ENCODE measurements around the gene HSBP1.
A peak's percentile ranks its signal among the peaks of the same experiment; 100 is the strongest.

HSBP1 gene

GRCh38 chr16:83842291-83842690 lies 34.5 kb downstream of the HSBP1 start:
- H3K79me2 ChIP-seq (ENCODE audit: insufficient read depth, low read length) = no peaks in the 10 kb centered on the region
- H4K20me1 ChIP-seq (ENCODE audit: insufficient read depth, low read length) = no peaks in the 10 kb centered on the region
- no peaks in the 10 kb centered on the region for H3F3A ChIP-seq (ENCODE audit: insufficient read depth, low read length)
- H3K4me3 ChIP-seq (ENCODE audit: low read depth, low read length, poor library complexity, severe bottlenecking) = peak overlapping the region; percentile 45
- H3K9ac ChIP-seq (ENCODE audit: low read length) = no peak overlapping the region
- H3K9me3 ChIP-seq (ENCODE audit: low read length) = no peaks in the 10 kb centered on the region
- peak overlapping the region; percentile 75 for H3K27ac ChIP-seq (ENCODE audit: low read depth, low read length, poor library complexity, severe bottlenecking)
- peak overlapping the region; percentile 79 for H3K4me2 ChIP-seq (ENCODE audit: low read length)
- H3K9me2 ChIP-seq (ENCODE audit: low read depth, low read length) = no peaks in the 10 kb centered on the region
- no peaks in the 10 kb centered on the region for H3K27me3 ChIP-seq (ENCODE audit: insufficient read depth, low read length)
- H3K4me1 ChIP-seq (ENCODE audit: insufficient read depth, low read length, severe bottlenecking) = peaks cover 34% of the 10 kb centered on the region
- H3K36me3 ChIP-seq (ENCODE audit: insufficient read depth, low read length) = no peaks in the 10 kb centered on the region
- no peak overlapping the region for H2AFZ ChIP-seq (ENCODE audit: low read length)
- TF ChIP-seq CTCF (IDR thresholded peaks at IDR 0.05; ENCODE audit: low read length) (no peak), EZH2 (IDR thresholded peaks at IDR 0.05; ENCODE audit: borderline replicate concordance, low read length) (no peak)

GRCh38 chr16:83842756-83843507 lies 35.2 kb downstream of the HSBP1 start:
- H3K79me2 ChIP-seq (ENCODE audit: insufficient read depth, low read length) = no peaks in the 10 kb centered on the region
- no peaks in the 10 kb centered on the region for H3F3A ChIP-seq (ENCODE audit: insufficient read depth, low read length)
- peak overlapping the region; percentile 79 for H3K4me2 ChIP-seq (ENCODE audit: low read length)
- H3K9ac ChIP-seq (ENCODE audit: low read length) = peak overlapping the region; percentile 23; the same call in 1 of the 2 replicates
- H3K4me1 ChIP-seq (ENCODE audit: insufficient read depth, low read length, severe bottlenecking) = peaks cover 35% of the 10 kb centered on the region
- H3K27ac ChIP-seq (ENCODE audit: low read depth, low read length, poor library complexity, severe bottlenecking) = peak overlapping the region; percentile 75
- no peaks in the 10 kb centered on the region for H3K36me3 ChIP-seq (ENCODE audit: insufficient read depth, low read length)
- H3K27me3 ChIP-seq (ENCODE audit: insufficient read depth, low read length) = no peaks in the 10 kb centered on the region
- no peaks in the 10 kb centered on the region for H3K9me3 ChIP-seq (ENCODE audit: low read length)
- no peak for TF ChIP-seq EZH2 (IDR thresholded peaks at IDR 0.05; ENCODE audit: borderline replicate concordance, low read length)
- TF ChIP-seq CTCF (IDR thresholded peaks at IDR 0.05; ENCODE audit: low read length) = no peak
- H3K4me3 ChIP-seq (ENCODE audit: low read depth, low read length, poor library complexity, severe bottlenecking) = peak overlapping the region; percentile 45
- H4K20me1 ChIP-seq (ENCODE audit: insufficient read depth, low read length) = no peaks in the 10 kb centered on the region
- no peak overlapping the region for H2AFZ ChIP-seq (ENCODE audit: low read length)
- H3K9me2 ChIP-seq (ENCODE audit: low read depth, low read length) = no peaks in the 10 kb centered on the region

GRCh38 chr16:83843657-83844056 lies 35.9 kb downstream of the HSBP1 start:
- peak overlapping the region; percentile 79 for H3K4me2 ChIP-seq (ENCODE audit: low read length)
- no peaks in the 10 kb centered on the region for H3F3A ChIP-seq (ENCODE audit: insufficient read depth, low read length)
- H3K9me2 ChIP-seq (ENCODE audit: low read depth, low read length) = no peaks in the 10 kb centered on the region
- no peaks in the 10 kb centered on the region for H3K36me3 ChIP-seq (ENCODE audit: insufficient read depth, low read length)
- H3K9me3 ChIP-seq (ENCODE audit: low read length) = no peaks in the 10 kb centered on the region
- peak overlapping the region; percentile 75 for H3K27ac ChIP-seq (ENCODE audit: low read depth, low read length, poor library complexity, severe bottlenecking)
- no peak overlapping the region for H2AFZ ChIP-seq (ENCODE audit: low read length)
- H4K20me1 ChIP-seq (ENCODE audit: insufficient read depth, low read length) = no peaks in the 10 kb centered on the region
- H3K4me3 ChIP-seq (ENCODE audit: low read depth, low read length, poor library complexity, severe bottlenecking) = peak overlapping the region; percentile 45
- H3K4me1 ChIP-seq (ENCODE audit: insufficient read depth, low read length, severe bottlenecking) = peaks cover 35% of the 10 kb centered on the region
- TF ChIP-seq EZH2 (IDR thresholded peaks at IDR 0.05; ENCODE audit: borderline replicate concordance, low read length) (no peak), CTCF (IDR thresholded peaks at IDR 0.05; ENCODE audit: low read length) (no peak)
- H3K9ac ChIP-seq (ENCODE audit: low read length) = peak overlapping the region; percentile 23; the same call in 1 of the 2 replicates
- no peaks in the 10 kb centered on the region for H3K79me2 ChIP-seq (ENCODE audit: insufficient read depth, low read length)
- H3K27me3 ChIP-seq (ENCODE audit: insufficient read depth, low read length) = no peaks in the 10 kb centered on the region

Data from OCI-LY1 (cell line).